ENCODE measurements around the gene COP1. TPM values are rescaled to one million over a fixed set of nuclear protein-coding genes. Genes with fewer than 3 reads are reported as not detected.

Gene COP1
- total and polyA plus RNA-seq, 10 of the 15 experiments (the other 5 are each of a cell fraction or from before 2014, with no cell fraction given), result 17.7 to 49.9 (median 38.7) TPM

GRCh38 chr1:176206961-176207902 lies at the start of gene COP1 (continued):
- TF ChIP-seq ATF2 (IDR thresholded peaks at IDR 0.05; ENCODE audit: low read length), result no peak
- 0 out of 2 replicates have a peak, but pooled peaks have one; percentile 22 for TF ChIP-seq CREM (IDR thresholded peaks at IDR 0.05; ENCODE audit: low read depth)
- TF ChIP-seq FOS (IDR thresholded peaks at IDR 0.05; ENCODE audit: borderline replicate concordance, extremely low read depth, insufficient read length), result no peak
- TF ChIP-seq CBFB (IDR thresholded peaks at IDR 0.05; ENCODE audit: low read depth), result peak; percentile 26; the same call in 1 of the 2 replicates
- peak; percentile 69 for TF ChIP-seq MEF2B (IDR thresholded peaks at IDR 0.05; ENCODE audit: partially characterized antibody, poor library complexity, severe bottlenecking)
- TF ChIP-seq HDAC6 (IDR thresholded peaks at IDR 0.05; ENCODE audit: unreplicated experiment), result peak; percentile 27
- TF ChIP-seq BHLHE40 (IDR thresholded peaks at IDR 0.05; ENCODE audit: borderline replicate concordance in 1 of 2, low read depth in 2 of 2, low read length in 1 of 2), result peak; percentile 43 to 59; a peak in 2 of 4 replicates
- TF ChIP-seq TCF12 (IDR thresholded peaks at IDR 0.05; ENCODE audit: low read depth, low read length), result peak; percentile 79; the same call in 1 of the 2 replicates
- peak; percentile 3; the same call in 1 of the 2 replicates for TF ChIP-seq ZNF687 (IDR thresholded peaks at IDR 0.05)
- peak; percentile 98 for TF ChIP-seq NRF1 (conservative IDR thresholded peaks at IDR 0.05; ENCODE audit: low read depth, low read length)
- TF ChIP-seq RB1 (IDR thresholded peaks at IDR 0.05; ENCODE audit: borderline replicate concordance), result peak; percentile 83
- TF ChIP-seq IRF3 (IDR thresholded peaks at IDR 0.05), result peak; percentile 70; the same call in 1 of the 2 replicates
- TF ChIP-seq PAX5 (IDR thresholded peaks at IDR 0.05; ENCODE audit: borderline replicate concordance, low read depth, low read length), result peak; percentile 75
- peak; percentile 95 for TF ChIP-seq POLR2AphosphoS5 (IDR thresholded peaks at IDR 0.05; ENCODE audit: low read length)
- TF ChIP-seq SREBF1 (IDR thresholded peaks at IDR 0.05; ENCODE audit: low read length), result no peak
- TF ChIP-seq ZNF592 (IDR thresholded peaks at IDR 0.05), result no peak
- TF ChIP-seq EP300 (IDR thresholded peaks at IDR 0.05; ENCODE audit: borderline replicate concordance in 1 of 2, control insufficient read depth in 1 of 2, low read depth in 2 of 2, low read length in 2 of 2), result peak in 1 of 2 experiments; percentile 46; a peak in 1 of 4 replicates
